CD4-positive, alpha-beta T cell treated with Interleukin-17A for 1 hour (primary cell): ENCODE measurements around the gene NELL1.

Experiments used
- DNase-seq: peaks from one replicate; pipeline ENCODE4 v3.0.0-alpha.2; 2020

NELL1 gene

DNA sequence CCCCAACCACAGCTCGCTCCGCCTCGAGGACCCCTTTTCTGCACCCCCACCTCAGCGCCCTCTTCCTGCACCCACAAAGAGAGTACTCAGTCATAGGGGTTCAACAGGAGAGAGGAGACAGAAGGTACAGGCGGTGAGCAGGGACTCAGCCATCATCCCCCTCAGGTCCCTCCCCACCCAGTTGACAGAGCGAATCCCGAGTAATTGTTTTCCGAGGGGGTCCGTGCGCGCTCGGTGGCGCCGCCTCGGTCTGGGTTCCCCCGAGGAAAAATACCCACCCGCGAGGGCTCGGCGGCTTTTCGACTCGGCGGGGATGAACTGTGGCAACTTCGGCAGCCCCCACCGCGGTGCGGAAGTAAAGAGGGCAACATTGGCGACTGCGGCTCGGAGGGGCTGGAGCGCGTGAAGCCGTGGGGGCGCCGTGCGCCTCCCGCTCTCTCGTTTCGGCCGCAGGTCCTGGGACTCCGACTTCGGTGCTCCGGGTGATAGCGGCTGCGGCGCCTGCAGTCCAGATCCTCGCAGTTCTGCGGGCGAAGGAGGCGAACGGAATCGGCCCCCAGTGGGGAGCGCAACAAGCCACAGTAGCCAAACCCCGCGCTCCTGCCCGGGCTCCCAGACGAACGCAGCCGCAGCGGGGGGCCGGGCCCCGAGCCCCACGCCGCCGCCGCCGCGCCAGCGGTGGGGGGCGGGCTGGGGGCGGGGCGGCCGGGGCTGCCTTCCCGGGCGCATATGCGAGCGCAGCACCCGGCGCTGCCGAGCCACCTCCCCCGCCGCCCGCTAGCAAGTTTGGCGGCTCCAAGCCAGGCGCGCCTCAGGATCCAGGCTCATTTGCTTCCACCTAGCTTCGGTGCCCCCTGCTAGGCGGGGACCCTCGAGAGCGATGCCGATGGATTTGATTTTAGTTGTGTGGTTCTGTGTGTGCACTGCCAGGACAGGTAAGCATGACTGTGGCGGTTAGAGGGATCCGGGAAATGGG lies at the start of gene NELL1:
NELL1 (plus strand) TSS at position 743 of the 976 bp plus-strand sequence.
- no peak for DNase-seq

DNA sequence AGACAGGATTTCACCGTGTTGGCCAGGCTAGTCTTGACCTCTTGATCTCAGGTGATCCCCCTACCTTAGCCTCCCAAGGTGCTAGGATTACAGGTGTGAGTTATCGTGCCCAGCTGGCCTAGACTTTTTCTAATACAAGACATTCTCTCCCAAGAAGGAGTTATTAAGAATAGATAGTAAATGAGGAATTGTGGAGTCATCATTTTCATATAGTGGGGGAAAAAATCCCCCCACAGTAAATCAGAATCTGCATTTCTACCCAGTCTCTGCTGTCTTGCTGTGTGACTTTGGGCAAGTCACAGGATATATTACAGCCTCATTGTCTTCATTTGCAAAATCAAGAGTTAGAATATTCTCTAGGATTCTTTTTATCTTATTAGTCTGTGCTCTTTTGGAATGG lies 48.4 kb upstream of the NELL1 start:
- DNase-seq: no peak

DNA sequence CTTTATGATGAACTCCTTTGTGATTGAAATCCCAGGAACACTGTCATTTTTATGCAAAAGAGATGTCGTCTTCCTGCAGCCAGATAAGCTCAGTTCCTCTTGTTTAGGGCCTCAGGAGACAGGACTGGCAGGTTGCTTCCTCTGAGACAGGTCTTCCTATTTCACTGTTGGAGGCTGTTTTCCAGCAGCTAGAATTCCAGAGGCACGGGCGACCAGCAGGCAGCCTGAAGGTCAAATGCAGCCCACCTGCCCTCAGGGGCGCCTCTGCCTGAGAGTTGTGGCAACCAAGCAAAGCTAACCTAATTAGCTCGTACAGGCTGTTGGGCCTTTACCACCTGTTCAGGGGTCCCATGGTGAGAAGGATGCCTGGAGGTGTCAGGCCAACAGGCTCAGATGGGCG lies 47.7 kb upstream of the NELL1 start:
- DNase-seq: no peak

DNA sequence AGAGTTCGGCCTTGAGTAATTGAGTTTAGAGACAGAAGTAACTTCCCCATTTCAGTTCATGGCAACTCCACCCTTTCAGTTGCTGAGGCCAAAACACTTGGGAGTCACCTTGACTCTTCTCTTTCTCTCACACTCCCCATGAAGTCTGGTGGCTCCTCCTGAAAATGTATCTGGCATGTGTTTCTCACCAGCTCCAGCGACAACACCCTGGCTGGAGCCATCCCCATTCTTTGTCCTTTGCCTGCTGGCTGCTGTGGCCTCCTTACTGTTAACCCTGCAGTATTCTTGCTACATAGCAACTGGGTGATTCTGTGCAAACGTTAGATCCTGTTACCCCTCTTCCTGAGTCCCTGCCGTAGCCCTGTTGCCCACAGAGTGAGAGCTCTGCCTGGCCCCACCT lies 46.1 kb upstream of the NELL1 start:
- no peak for DNase-seq

DNA sequence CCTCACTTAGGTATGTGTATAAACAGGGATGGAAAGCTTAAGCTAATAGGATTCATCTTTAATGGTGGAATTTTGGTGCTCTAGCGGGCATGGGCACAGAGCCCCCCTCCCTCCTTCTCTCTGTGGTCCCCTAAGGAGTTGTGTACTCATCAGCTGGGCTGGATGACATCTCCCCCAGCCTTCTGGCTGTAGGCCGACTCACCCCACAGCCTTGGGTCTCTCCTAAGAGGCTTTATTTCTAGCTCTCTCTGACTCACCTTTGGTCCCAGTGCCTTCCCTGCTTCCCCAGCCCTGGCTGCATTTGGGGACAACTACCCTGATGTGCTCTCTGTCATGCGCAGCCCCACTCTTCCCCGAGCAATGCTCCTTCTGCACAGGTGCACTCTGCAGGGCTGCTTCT lies 43.1 kb upstream of the NELL1 start:
- DNase-seq: no peak

DNA sequence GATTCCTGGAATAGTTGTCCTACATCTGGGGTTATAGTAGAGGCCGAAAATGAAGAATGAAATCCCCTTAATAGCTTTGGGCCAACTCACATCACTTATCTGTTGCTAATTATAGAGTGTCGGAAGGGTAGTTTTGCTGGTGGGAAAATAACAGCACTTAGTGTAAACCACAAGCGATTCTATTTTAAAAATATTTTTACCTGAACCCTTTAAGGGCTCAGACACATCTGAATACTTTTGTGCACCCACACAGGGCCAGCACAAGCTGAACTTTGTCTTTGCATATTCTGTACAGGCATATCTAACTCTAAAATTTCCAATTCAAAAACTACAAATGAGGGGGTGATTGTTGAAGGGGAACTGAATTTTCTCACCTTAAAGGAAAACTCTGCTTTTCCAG lies 42.4 kb upstream of the NELL1 start:
- DNase-seq: no peak

DNA sequence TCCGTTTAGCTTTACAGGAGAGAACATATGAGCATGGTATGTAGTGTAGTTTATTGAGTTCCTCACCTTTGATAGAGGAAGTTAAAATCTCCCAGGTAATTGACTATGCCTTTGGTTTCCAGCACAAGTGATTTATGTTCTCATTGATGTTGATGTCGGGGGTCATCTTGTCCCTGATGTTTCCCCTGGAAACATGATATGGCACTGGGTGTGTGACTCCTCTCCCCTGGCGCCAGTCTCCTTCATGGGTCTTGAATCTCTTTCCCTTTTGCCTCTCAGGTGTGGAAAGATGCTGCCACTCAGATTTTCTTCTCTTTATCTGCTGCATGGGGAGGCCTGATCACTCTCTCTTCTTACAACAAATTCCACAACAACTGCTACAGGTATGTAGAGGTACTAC lies 41.7 kb upstream of the NELL1 start:
- DNase-seq: no peak

DNA sequence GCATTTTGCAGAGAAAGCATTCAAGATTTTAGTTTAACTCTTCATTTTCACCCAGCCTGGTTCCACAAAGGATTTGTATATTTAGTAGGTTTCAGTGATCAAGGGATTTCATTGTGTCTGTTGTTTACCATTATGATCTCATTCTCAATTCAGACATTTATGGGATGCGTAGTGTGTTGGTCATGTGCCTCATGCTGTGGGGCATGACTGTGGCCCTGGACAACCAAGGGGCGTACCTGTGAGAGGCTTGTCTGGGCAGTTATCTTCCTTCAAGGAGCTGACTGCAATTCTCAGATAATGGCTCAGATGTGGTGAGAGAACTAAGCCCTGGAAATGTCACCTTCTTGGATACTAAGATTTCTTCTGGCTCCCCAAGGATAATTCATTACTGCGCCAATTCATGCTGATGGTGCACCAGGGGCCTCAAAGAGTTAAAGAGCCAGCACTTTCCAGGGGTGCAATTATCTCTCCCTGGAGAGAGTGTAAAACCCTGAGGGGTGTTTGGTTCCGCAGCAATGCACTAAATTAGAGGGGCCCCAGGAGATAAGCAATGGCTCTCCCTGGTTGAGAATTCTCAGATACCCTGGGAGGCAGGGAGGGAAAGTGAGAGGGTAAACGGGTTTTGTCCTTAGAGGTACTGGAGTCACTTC lies 37.7 kb upstream of the NELL1 start:
- no peak for DNase-seq

DNA sequence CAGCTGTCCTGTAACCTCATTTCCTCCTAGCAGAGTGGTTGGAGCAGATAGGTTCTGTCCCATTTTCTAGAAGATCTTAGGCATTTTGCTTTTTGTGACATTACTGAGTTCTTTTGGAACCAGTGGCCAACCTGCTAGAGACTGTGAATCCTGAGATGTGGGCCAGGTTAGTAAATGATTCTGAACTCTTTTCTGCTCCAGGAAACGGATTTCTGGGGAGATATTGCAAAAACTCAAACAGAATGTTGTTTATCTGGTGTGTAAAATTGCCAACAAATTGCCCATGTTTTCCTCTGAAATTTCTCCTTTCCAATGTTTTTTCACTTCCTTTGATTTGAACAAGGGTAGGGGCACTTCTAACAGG lies 37.2 kb upstream of the NELL1 start:
- no peak for DNase-seq

DNA sequence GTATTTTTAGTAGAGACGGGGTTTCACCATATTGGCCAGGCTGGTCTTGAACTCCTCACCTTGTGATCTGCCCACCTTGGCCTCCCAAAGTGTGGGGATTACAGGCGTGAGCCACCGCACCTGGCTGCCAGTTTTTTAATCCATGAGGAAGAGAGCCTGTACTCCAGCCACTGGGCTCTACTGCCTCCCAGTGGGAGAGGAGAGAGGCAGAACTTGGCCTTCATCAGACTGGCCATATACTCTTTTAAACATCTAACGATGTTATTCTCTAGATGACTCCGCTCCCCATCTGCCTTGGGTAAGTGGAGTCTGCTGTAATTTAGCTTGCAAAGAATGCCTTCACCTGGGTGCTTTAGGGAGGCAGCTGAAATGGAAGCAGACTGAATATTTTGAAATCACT lies 35.3 kb upstream of the NELL1 start:
- no peak for DNase-seq

DNA sequence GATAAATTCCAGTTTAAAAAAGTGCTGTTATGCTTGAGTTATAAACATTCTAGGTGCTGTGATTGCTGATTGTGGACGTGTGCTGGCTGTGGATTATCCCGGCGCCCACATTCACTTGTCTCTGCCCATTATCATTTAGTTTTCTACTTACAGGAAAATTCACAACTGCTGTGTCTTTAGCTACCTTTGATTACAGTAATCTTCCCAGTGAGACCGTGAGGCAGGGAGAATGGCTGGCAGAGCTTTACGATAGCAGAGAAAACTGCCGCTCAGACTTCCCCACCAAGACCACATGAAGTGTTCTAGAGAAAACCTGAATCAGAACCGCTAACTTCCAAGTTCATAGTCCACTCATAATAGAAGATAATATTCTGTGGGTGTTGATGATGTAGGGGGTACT lies 34.6 kb upstream of the NELL1 start:
- no peak for DNase-seq

DNA sequence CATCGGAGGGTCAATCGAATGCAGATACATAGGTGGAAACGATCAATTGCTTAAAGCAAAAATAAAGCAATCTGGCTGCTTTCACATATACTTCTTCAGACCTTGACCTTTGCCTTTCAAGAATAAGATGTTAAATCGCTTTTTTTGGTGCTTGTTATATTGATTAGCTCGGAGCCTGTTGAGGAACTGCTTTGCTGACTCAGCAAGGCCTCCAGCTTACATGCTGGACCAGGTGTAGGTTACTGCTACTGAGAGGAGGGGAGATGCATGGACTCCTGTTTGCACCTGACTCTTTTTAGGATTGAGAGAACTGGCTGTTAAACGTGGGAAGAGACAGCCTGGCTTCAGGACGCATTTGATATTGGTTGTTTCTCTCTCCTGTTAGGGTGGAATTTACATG lies 31.3 kb upstream of the NELL1 start:
- no peak for DNase-seq

DNA sequence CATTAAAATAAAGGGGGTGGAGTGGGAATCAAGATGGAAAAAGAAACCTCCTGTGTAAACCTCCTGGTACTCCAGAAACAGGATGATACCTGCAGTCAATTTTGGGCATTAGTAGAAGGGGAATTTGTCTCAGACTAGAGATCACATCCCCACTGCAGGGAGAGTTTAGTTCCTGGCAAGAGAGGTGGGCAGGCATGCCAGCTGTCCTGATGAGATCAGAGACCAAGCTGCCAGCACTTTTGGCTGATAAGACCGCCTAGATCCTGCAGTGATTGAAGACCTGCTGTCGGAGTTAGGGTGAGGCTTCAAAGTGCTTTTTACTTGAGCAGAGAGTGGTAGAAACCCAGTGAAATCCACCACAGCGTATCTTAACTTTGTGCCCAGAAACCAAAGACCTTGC lies 29.7 kb upstream of the NELL1 start:
- no peak for DNase-seq

DNA sequence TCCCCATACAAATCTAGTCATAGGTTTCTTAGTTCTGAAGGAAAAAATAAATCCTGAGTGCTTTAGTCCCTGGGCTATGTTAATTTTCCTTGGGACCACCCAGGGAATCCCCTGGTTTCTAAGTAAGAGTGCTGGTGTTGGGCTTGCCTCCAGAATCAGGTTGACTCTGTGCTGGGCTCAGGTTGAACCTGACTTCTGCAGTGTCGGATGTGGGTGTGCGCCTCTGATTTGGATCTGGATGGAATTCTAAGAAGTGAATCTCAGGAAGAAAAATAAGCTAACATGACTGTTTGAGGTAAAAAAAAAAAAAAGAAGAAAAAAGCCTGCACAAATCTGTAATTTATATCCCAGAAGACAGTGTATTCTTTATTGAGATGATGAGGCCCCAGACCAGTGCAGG lies 29.0 kb upstream of the NELL1 start:
- no peak for DNase-seq

DNA sequence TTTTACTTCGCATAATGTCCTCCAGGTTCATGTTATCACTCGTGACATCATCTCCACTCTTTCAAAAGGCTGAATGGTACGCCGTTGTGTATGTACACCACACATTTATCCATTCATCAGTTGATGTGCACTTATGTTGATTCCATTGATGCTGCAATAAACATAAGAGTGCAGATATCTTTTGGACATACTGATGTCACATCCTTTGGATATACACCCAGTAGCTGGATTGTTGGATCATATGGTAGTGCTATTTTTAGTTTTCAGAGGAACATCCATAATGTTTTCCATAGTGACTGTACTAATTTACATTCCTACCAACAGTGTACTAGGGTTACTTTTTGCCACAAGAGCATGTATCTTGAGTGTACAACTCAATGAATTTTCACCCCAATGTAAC lies 25.0 kb upstream of the NELL1 start:
- DNase-seq: no peak

DNA sequence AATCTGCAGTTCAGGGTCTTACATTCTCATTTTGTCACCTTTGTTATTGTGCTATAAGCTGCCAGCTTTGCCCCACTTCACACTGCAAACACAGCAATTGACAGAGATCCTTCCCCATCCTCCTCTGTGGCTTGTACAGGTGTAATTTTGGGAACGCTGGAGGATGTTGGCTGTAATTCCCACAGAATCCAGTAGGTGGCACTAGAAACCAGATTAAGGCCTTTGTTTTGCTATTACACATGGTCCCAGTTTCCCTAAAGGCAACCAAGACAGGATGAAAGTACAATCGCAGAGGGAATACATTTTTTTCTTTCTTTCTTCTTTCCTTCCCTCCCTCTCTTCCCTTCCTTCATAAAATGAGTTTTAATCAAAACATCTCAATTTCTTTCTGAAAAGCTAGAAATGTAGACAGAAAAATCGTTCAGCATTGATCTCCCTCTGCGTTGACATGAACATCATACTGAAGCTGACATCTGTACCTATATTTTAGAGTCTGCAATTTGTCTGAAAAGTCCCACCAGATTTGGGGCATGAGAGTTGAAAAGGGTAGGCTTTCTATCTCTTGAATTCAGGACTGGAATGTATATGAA lies 21.3 kb upstream of the NELL1 start:
- peak; percentile 49 for DNase-seq

DNA sequence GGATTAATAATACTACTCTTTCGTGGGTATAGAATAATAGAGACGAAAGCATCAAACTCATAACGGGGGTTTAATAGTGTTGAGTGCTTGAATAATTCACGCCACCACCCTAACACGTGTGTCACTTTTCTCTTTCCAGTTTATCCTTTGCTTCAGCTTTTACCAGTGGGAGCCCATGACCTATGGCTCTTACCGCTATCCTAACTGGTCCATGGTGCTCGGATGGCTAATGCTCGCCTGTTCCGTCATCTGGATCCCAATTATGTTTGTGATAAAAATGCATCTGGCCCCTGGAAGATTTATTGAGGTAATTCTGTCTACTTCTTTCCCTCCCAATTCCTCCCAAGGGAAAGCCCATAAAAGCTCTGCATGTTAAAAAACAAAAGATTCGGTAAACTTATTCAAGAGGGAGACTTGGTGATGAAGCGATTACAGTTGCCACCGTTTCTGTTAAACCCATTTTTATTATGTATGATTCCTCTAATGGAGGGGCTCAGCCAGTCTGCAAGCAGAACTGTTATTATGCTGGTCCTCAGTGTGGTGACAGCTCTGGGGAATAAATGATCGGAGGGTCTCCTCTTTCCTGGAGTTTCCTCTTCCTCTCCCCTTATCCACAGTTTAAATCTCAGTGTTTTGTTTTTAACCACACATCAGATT lies 17.1 kb upstream of the NELL1 start:
- DNase-seq: no peak

DNA sequence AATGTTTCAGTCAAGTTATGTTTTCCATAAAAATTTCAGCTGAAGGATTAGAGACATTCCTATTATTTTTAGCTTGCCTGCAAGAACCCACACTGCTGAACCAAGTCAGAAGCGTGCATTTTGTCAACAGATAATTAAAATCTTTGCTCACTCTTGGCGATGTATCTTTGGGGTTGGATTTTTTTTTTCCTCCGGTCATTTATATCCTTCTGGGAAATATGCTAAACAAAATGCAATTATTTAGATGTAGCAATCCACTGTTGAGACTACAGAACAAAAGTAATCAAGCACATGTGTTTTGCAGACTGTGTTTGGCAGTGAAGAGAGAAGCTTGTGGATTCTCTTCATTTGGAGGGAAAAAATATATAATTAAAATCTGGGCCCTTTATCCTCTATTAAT lies 15.3 kb upstream of the NELL1 start:
- DNase-seq: no peak

DNA sequence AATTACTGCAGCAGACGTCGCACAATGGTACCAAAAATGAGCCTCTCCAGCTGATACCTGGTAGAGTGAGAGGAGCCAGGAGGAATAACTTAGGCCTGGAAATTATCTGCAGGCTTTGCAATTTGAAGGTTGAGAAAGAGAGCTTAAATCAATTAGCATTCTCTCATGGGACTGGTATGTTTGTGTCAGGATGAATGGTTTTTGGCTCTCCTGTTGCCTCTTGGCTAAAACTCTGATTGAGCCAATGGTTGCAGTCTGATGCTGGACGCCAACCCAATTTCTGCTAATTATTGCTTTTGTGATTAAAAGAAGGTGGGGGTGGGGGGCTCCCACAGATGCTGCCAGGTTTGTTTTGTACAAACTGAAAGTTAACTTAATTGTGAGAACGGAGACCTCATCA lies 12.5 kb upstream of the NELL1 start:
- no peak for DNase-seq

DNA sequence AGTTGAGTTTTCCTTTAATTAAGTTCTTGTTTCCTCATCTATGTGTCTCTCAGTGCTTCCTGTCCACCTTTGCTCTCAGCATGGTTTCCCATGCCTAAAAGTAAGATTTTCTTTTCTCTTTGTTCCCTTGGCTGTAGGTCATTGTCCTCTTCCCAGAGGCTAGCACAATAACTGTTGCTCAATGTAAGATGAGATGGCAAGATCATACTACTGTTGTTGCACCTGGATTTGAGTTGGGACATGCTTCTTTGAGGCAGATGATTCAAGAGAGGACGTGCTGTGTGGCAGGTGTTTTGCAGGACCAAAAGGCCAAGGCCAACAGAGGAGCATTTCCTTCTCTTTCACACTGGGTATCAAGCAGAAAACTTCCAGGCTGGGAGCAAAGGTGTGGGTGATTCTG lies 11.3 kb upstream of the NELL1 start:
- no peak for DNase-seq

DNA sequence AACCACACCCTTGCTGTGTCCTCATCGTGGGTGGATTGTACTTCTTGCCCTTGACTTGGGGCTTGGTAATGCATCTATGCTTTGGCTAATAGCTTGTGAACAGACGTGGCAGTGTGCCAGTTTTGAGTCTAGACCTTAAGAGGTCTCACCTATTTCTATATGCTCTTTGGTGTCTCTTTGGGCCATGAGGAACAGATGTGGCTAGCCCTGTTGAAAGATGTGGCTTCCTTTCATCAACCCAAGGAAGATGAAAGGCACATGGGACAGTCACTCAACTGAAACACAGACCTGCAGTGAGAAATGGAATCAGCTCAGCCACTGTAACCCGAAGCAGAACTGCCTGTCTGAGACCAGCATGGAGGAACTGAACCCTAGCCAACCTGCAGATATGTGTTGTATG lies 7.9 kb upstream of the NELL1 start:
- DNase-seq: no peak

DNA sequence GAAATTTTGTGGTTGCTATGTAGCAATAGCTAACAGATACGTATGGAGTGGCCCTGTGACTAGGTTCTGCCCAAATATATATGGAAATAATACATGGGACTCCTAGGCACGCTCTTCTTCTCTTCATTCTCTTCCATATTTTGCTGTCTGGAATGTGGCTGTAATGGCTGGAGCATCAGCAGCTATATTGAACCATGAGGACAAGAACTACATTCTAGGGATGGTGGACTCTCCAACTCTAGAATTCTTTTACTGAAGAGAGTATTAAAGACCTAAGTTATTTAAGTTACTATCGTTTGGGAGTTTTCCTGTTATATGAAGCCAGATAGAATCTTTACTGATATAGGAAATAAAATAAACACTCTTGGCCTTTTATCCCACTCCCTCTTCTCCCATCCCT lies 7.5 kb upstream of the NELL1 start:
- DNase-seq: no peak

DNA sequence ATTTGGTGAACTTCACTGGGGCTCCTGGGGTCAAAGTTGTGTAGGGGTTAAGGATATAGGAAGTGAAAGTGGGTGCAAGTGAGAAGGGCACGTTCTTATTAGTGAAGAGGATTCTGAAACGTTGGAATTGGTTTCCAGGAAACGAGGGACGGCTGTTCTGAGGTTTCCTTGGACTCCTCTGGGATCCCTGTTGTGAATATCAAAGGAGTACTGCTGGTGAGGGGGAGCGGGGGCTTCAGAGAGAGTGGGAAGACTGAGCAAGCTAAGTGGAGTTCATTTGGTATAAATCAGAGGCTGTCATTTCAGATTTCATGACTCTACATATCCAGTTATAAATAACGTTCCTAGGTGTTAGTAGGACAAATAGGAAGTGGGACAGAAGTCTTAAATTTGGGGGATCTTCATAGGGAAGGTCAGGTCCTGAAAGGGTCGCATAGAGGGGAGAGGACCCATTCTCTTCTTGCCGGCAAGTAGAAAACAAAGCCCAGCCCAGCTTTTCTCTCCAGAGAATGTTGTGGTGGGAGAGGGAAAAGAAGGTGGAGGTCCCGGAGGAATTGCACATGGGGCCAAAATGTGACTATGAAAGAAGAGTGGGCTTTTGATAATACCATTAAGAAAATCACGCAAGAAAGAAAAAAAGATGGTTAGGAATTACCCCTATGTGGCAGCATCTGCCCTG lies 1.1 kb upstream of the NELL1 start:
- DNase-seq: no peak
